ENCODE data around the gene SEMA3F.

The SEMA3F gene

DNA sequence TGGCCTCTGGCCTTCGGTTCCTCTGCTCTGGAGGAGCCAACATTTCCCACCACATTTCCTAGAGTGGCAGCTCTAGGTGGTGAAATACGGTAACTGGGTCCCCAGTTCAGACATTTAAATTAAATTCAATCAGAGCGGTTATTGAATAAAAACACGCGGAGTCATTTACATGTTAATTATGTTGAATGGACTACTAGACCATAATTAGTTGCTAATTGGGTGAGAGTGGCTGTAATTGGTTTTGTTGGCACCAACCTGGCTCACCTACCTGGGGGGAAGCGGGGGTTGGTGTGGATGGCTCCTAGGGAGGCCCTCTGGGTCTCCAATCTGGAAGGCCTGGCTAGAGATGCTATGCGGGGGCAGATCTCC is 12.7 kb downstream of the SEMA3F start:
- no peak overlapping the region for H3K4me3 ChIP-seq (ENCODE audit: low read depth, low read length)
- TF ChIP-seq, protein P1, sequence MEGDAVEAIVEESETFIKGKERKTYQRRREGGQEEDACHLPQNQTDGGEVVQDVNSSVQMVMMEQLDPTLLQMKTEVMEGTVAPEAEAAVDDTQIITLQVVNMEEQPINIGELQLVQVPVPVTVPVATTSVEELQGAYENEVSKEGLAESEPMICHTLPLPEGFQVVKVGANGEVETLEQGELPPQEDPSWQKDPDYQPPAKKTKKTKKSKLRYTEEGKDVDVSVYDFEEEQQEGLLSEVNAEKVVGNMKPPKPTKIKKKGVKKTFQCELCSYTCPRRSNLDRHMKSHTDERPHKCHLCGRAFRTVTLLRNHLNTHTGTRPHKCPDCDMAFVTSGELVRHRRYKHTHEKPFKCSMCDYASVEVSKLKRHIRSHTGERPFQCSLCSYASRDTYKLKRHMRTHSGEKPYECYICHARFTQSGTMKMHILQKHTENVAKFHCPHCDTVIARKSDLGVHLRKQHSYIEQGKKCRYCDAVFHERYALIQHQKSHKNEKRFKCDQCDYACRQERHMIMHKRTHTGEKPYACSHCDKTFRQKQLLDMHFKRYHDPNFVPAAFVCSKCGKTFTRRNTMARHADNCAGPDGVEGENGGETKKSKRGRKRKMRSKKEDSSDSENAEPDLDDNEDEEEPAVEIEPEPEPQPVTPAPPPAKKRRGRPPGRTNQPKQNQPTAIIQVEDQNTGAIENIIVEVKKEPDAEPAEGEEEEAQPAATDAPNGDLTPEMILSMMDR (IDR thresholded peaks at IDR 0.05; ENCODE audit: low read depth, low read length), result no peak

DNA sequence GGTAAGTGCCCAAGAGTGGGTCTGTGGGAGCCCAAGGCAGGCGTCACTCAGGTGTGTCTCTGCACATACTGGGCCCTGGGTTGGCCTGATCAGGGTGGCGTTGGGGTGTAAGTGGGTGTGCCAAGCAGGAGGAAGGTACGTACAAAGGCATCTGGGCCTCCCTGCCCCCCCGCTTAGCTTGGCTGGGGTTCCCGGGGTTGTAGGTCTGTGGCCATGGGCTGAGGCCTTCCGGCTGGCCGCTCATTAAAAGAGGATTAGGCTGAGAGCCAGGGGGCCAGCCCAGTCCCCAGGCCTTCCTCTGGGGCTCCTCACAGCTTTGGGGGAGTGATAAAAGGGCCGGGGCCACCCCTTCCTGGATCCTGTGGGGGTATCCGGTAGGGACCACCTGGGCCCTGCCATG is 13.3 kb downstream of the SEMA3F start:
- TF ChIP-seq, protein P1 (IDR thresholded peaks at IDR 0.05; ENCODE audit: low read depth, low read length), result no peak
- no peak overlapping the region for H3K4me3 ChIP-seq (ENCODE audit: low read depth, low read length)

DNA sequence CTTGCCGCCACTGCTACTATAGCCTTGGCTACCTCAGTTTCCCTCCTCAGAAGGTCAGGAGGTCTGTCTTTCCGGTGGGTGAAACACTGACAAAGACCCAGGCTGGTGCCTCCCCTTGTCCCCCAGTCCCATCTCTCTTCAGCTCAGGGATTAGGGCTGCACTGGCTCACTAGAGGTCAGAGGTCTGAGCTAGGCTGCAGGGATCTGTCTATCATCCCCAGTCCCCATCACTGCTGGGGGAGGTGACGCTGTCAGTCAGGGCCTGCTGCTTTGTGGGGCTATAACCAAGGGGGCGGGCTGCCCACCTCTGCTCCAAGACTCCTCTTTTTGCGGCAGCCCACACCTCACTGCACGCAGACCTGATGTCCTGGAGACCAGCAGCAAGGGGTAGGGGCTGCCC is 13.7 kb downstream of the SEMA3F start:
- no peak overlapping the region for H3K4me3 ChIP-seq (ENCODE audit: low read depth, low read length)
- TF ChIP-seq, protein P1 (IDR thresholded peaks at IDR 0.05; ENCODE audit: low read depth, low read length), result no peak

DNA sequence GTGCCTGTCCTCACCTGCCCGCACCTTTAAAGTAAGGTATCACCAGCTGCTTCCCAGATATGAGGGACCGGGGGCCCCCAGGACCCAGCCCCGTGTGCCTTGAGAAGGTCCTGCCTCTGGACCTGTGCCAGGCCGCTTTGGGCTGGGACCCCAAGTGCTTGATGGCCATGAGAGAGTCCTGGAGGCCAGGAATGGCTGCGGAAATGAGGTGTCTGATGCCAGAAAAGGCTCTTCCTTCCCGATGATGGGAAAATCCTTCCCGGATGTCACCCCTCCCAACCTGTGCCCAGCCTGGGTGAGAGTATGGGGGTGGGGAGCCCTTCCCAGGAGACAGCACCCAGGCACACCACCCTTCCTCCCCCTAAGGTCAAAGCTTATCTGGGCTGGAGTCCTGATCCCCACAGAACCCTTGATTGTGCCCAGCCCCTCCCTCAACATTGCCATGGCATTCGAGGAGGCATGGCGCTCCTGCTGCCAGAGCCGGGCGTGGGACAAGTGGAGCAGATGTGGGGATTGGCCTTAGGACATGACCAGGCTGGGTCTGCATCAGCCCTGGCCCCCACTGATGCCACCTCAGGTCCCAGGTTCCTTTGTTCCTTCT is 14.2 kb downstream of the SEMA3F start:
- H3K4me3 ChIP-seq (ENCODE audit: low read depth, low read length), result no peak overlapping the region
- TF ChIP-seq, protein P1 (IDR thresholded peaks at IDR 0.05; ENCODE audit: low read depth, low read length), result no peak

DNA sequence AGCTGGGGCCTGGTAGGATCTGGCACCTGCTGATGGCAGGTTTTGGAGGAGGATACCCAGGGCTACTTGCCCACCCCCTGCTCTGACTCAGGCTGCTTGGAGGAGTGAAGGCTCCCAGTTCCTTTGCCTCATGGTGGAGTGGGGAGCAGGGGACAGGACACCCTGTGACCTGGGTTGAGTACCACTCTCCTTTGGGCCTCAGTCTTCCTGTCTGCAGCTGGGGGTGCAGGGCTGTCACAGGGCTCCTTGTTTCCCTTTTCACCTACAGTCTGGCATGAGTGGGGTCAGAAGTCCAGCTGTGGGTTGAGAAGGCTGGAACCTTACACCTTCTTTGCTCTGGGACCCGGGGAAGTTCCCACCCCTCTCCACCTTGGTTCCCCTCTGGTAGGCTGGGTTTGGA is 14.7 kb downstream of the SEMA3F start:
- TF ChIP-seq, protein P1 (IDR thresholded peaks at IDR 0.05; ENCODE audit: low read depth, low read length), result no peak
- no peak overlapping the region for H3K4me3 ChIP-seq (ENCODE audit: low read depth, low read length)

DNA sequence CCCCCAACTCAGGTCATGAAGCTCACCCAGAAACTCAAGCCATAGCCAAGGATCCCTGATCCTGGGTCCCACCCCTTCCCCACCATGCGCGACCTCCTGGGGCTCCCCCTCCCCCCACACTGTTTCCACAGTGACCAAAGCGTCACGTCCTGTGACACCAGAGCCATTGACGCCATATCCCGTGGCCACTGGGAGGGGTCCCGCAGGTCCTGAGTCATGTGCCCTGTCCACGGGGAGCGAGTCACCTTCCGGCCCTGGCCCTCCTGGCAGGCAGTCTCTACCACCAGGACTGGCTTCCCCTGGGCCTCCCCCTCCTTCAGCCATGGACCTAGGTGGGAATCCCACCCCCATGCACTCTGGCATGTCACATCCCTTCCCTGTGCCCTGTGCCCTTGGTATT is 15.6 kb downstream of the SEMA3F start:
- TF ChIP-seq, protein P1 (IDR thresholded peaks at IDR 0.05; ENCODE audit: low read depth, low read length), result no peak
- H3K4me3 ChIP-seq (ENCODE audit: low read depth, low read length), result no peak overlapping the region

DNA sequence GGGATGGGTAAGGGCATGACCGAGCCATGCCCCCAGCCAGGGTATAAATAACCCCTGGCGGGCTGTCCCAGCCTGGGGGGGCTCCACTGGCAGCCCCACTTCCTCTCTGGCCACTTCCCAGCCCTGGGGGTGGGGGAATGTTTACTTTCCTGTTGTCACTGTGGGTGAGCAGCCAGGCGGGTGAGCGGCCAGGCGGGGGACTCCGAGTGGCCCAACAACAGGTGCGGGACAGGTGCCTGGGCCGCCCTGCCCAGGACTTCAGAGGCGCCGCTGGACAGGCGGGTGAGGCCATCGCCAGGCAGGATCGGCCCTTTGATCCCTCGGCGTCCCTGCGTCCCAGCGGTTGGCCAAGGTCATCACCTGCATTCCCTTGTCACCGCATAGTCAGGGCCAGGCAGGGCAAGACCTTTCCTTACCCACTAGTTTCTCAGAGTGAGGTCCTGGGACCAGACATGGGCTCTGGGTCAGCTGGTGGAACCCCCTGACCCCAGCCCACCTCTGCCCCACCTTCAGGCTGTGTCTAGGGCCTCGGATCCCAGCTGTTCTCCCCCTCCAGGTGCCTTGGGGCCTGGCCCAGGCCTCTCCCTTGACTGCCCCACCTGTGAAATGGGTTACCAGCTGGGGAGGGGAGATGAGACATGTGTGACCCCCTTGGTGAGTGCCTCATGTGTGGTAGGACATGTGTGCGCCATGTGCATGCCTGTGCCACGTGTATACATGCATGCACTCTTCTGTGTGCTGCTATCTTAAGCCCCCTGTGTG is 16.6 kb downstream of the SEMA3F start:
- H3K4me3 ChIP-seq (ENCODE audit: low read depth, low read length), result no peak overlapping the region
- TF ChIP-seq, protein P1 (IDR thresholded peaks at IDR 0.05; ENCODE audit: low read depth, low read length), result no peak
